HEK293 (cell line): ENCODE data around the gene TMCC2.

Experiments
- CTCF ChIA-PET: fragments of 350-600 bp; formaldehyde crosslinking; extraction: SDS; loops from one replicate; lab custom pipeline; 2021; ENCODE audit warnings: antibody characterized with exemption; lab: Yijun Ruan, JAX
- POLR2A ChIA-PET: fragments of 300-600 bp; formaldehyde crosslinking; extraction: SDS; loops from one replicate; lab custom pipeline; 2020; ENCODE audit warnings: antibody characterized with exemption, inconsistent platforms; lab: Yijun Ruan, JAX
- H3K27ac ChIP-seq: fragments of 200-500 bp; sonication (Bioruptor generic); 2 replicates; pipeline ENCODE4 v1.5.1; 2014; ENCODE audit warnings: low read depth, low read length, control low read depth, inconsistent platforms; ENCODE audit errors: extremely low read depth
- H3K36me3 ChIP-seq, 2 experiments: fragments of 200-500 bp in 1 of 2; sonication (Bioruptor generic) in 1 of 2; 1 replicate in 1 of 2; 2 replicates in 1 of 2; pipeline ENCODE4 v1.5.1; 2014 to 2017; ENCODE audit warnings: inconsistent platforms in 2 of 2, low read length in 2 of 2; ENCODE audit not compliant: control insufficient read depth in 2 of 2, insufficient read depth in 1 of 2
- H3K4me1 ChIP-seq: fragments of 200-500 bp; sonication (Bioruptor generic); 2 replicates; pipeline ENCODE4 v1.5.1; 2014; ENCODE audit warnings: mild to moderate bottlenecking, low read length, inconsistent platforms; ENCODE audit not compliant: control insufficient read depth, insufficient read depth
- H3K4me3 ChIP-seq: 2 replicates; pipeline ENCODE4 v1.5.1; 2011; ENCODE audit warnings: low read depth, mild to moderate bottlenecking, control low read depth, low read length, moderate library complexity
- H3K9me3 ChIP-seq: fragments of 200-500 bp; sonication (Bioruptor generic); 2 replicates; pipeline ENCODE4 v1.5.1; 2014; ENCODE audit warnings: low read depth, low read length, inconsistent platforms; ENCODE audit not compliant: control insufficient read depth, insufficient read depth
- CTCF ChIP-seq: fragments of 450-650 bp; formaldehyde crosslinking; IDR thresholded peaks from 2 replicates; pipeline ENCODE4 v1.5.1; 2016; ENCODE audit warnings: missing biosample characterization, missing genetic modification characterization
- KLF1 ChIP-seq: fragments of 450-650 bp; formaldehyde crosslinking; IDR thresholded peaks from 2 replicates; pipeline ENCODE4 v1.5.1; 2016; ENCODE audit warnings: missing biosample characterization, missing genetic modification characterization
- KLF17 ChIP-seq: fragments of 450-650 bp; formaldehyde crosslinking; IDR thresholded peaks from 2 replicates; pipeline ENCODE4 v1.5.1; 2016; ENCODE audit warnings: missing biosample characterization, missing genetic modification characterization
- MYNN ChIP-seq: fragments of 450-650 bp; formaldehyde crosslinking; IDR thresholded peaks from 2 replicates; pipeline ENCODE4 v1.5.1; 2016; ENCODE audit warnings: missing biosample characterization, missing genetic modification characterization, borderline replicate concordance
- SP3 ChIP-seq: fragments of 450-650 bp; formaldehyde crosslinking; IDR thresholded peaks from 2 replicates; pipeline ENCODE4 v1.5.1; 2016; ENCODE audit warnings: missing biosample characterization, missing genetic modification characterization
- ZEB2 ChIP-seq: fragments of 450-650 bp; formaldehyde crosslinking; IDR thresholded peaks from 2 replicates; pipeline ENCODE4 v1.5.1; 2016; ENCODE audit warnings: missing biosample characterization, missing genetic modification characterization
- ZNF132 ChIP-seq: fragments of 450-650 bp; formaldehyde crosslinking; IDR thresholded peaks from 2 replicates; pipeline ENCODE4 v1.5.1; 2017; ENCODE audit warnings: missing biosample characterization, missing genetic modification characterization, borderline replicate concordance
- ZNF148 ChIP-seq: fragments of 450-650 bp; formaldehyde crosslinking; IDR thresholded peaks from 2 replicates; pipeline ENCODE4 v1.5.0; 2017; ENCODE audit warnings: missing biosample characterization, missing genetic modification characterization, borderline replicate concordance
- ZNF155 ChIP-seq: fragments of 450-650 bp; formaldehyde crosslinking; IDR thresholded peaks from 2 replicates; pipeline ENCODE4 v1.5.1; 2016; ENCODE audit warnings: missing biosample characterization, missing genetic modification characterization
- ZNF175 ChIP-seq: fragments of 450-650 bp; formaldehyde crosslinking; IDR thresholded peaks from 2 replicates; pipeline ENCODE4 v1.5.1; 2016; ENCODE audit warnings: missing biosample characterization, missing genetic modification characterization
- ZNF23 ChIP-seq: fragments of 450-650 bp; formaldehyde crosslinking; IDR thresholded peaks from 2 replicates; pipeline ENCODE4 v1.5.1; 2016; ENCODE audit warnings: missing biosample characterization, missing genetic modification characterization, borderline replicate concordance
- ZNF26 ChIP-seq: fragments of 450-650 bp; formaldehyde crosslinking; IDR thresholded peaks from 2 replicates; pipeline ENCODE4 v1.5.1; 2016; ENCODE audit warnings: missing biosample characterization, missing genetic modification characterization
- ZNF350 ChIP-seq: fragments of 450-650 bp; formaldehyde crosslinking; IDR thresholded peaks from 2 replicates; pipeline ENCODE4 v1.5.0; 2017; ENCODE audit warnings: missing biosample characterization, mild to moderate bottlenecking, missing genetic modification characterization
- ZNF518A ChIP-seq: fragments of 450-650 bp; formaldehyde crosslinking; conservative IDR thresholded peaks from 2 replicates; pipeline ENCODE4 v1.5.1; 2016; ENCODE audit warnings: low read depth, missing biosample characterization, missing genetic modification characterization
- ZNF521 ChIP-seq: fragments of 450-650 bp; formaldehyde crosslinking; IDR thresholded peaks from 2 replicates; pipeline ENCODE4 v1.5.1; 2017; ENCODE audit warnings: missing biosample characterization, mild to moderate bottlenecking, missing genetic modification characterization
- ZNF530 ChIP-seq: fragments of 450-650 bp; formaldehyde crosslinking; IDR thresholded peaks from 2 replicates; pipeline ENCODE4 v1.5.1; 2016; ENCODE audit warnings: low read depth, missing biosample characterization, missing genetic modification characterization
- ZNF621 ChIP-seq: fragments of 450-650 bp; formaldehyde crosslinking; IDR thresholded peaks from 2 replicates; pipeline ENCODE4 v1.5.1; 2017; ENCODE audit warnings: missing biosample characterization, missing genetic modification characterization
- ZNF645 ChIP-seq: fragments of 450-650 bp; formaldehyde crosslinking; IDR thresholded peaks from 2 replicates; pipeline ENCODE4; 2016; ENCODE audit warnings: missing biosample characterization, missing genetic modification characterization
- ZNF654 ChIP-seq: fragments of 450-650 bp; formaldehyde crosslinking; IDR thresholded peaks from 2 replicates; pipeline ENCODE4 v1.5.1; 2016; ENCODE audit warnings: low read depth, missing biosample characterization, missing genetic modification characterization
- ZNF777 ChIP-seq: fragments of 450-650 bp; formaldehyde crosslinking; IDR thresholded peaks from 2 replicates; pipeline ENCODE4 v1.5.1; 2017; ENCODE audit warnings: missing biosample characterization, missing genetic modification characterization, borderline replicate concordance

The TMCC2 gene

GRCh38 chr1:205272536-205272935, 44.8 kb downstream of the TMCC2 start:
- no peak overlapping the region for H3K27ac ChIP-seq
- peaks cover 0 to 16% of the 10 kb centered on the region in 2 experiments; a peak in 1 of 3 replicates for H3K36me3 ChIP-seq
- no peak overlapping the region for H3K4me3 ChIP-seq
- ChIA-PET CTCF (interaction anchor here (0.7 to 11.8 kb wide), 21 partner anchors 11 to 252 kb away, joined by 3 to 669 read pairs (median 12); partner anchors contain the start of gene NUAK2), POLR2A (interaction anchor here (0.9 kb wide), 1 partner anchor 52 kb away, joined by 3 read pairs; no protein-coding TSS in a partner anchor)
- H3K9me3 ChIP-seq, result no peaks in the 10 kb centered on the region
- no peaks in the 10 kb centered on the region for H3K4me1 ChIP-seq
- TF ChIP-seq ZNF23 (tag by site-specific recombination) (no peak), KLF1 (tag by site-specific recombination) (peak; percentile 21; the same call in 1 of the 2 replicates), ZNF518A (tag by site-specific recombination) (no peak), ZNF645 (tag by site-specific recombination) (no peak)

- no peak overlapping the region for H3K4me3 ChIP-seq
- H3K9me3 ChIP-seq, result no peaks in the 10 kb centered on the region
- H3K27ac ChIP-seq, result no peak overlapping the region
- POLR2A ChIA-PET, result interaction anchor here (0.6 to 2.7 kb wide), 13 partner anchors 11 to 99 kb away, joined by 3 to 30 read pairs (median 5); partner anchors contain the start of gene NUAK2
- no peaks in the 10 kb centered on the region for H3K4me1 ChIP-seq
- H3K36me3 ChIP-seq, result peaks cover 0 to 16% of the 10 kb centered on the region in 2 experiments; a peak in 1 of 3 replicates
- CTCF ChIA-PET, result interaction anchor here (0.6 to 11.8 kb wide), 40 partner anchors 9 to 650 kb away, joined by 3 to 669 read pairs (median 6); partner anchors contain the start of gene NUAK2
- TF ChIP-seq SP3 (tag by site-specific recombination) (no peak), ZNF148 (tag by site-specific recombination) (no peak), ZNF530 (tag by site-specific recombination) (no peak), ZNF155 (tag by site-specific recombination) (no peak), MYNN (no peak), ZNF175 (tag by site-specific recombination) (no peak), ZEB2 (tag by site-specific recombination) (0 out of 2 replicates have a peak, but pooled peaks have one; percentile 46), ZNF621 (tag by site-specific recombination) (no peak), ZNF521 (tag by site-specific recombination) (no peak), ZNF26 (tag by site-specific recombination) (no peak), ZNF132 (no peak), ZNF777 (no peak), CTCF (tag by site-specific recombination) (peak; percentile 93), ZNF350 (tag by site-specific recombination) (no peak), KLF17 (tag by site-specific recombination) (0 out of 2 replicates have a peak, but pooled peaks have one; percentile 39), ZNF654 (tag by site-specific recombination) (peak; percentile 98)
Observed at GRCh38 chr1:205273551-205273982, 45.8 kb downstream of the TMCC2 start.
